ENCODE data around the gene UBAP1. TPM values are rescaled to one million over a fixed set of nuclear protein-coding genes. Genes with fewer than 3 reads are reported as not detected.
"Not testable (repeated sequence)": the region's sequence is repeated elsewhere in the genome, so short reads cannot be mapped to it uniquely, and the experiment has no call there.

Gene UBAP1
- polyA plus RNA-seq, 1 of the 3 experiments (the other 2 are of a cell fraction): 26.3 TPM

GRCh38 chr9:34292552-34292951, 113.7 kb downstream of the UBAP1 start:
- CTCF ChIA-PET: interaction anchor here (1.0 kb wide), 1 partner anchor 218 kb away, joined by 3 read pairs; no protein-coding TSS in a partner anchor

GRCh38 chr9:34301064-34301463, 122.2 kb downstream of the UBAP1 start:
- H2AFZ ChIP-seq (ENCODE audit: low read depth); H3K4me3 ChIP-seq (ENCODE audit: low read depth in 2 of 2, low read length in 1 of 2); POLR2A ChIA-PET; DNase-seq; H3K27ac ChIP-seq (ENCODE audit: low read depth in 2 of 2, low read length in 1 of 2); H3K9me3 ChIP-seq; H3K36me3 ChIP-seq (replicated peaks in 1 of 2; ENCODE audit: control insufficient read depth in 1 of 2, insufficient read depth in 2 of 2, low read length in 1 of 2); H3K27me3 ChIP-seq (ENCODE audit: insufficient read depth); H3F3A ChIP-seq (replicated peaks; ENCODE audit: insufficient read depth); CTCF ChIA-PET; H3K9me2 ChIP-seq; H4K20me1 ChIP-seq (ENCODE audit: insufficient read depth); H3K79me2 ChIP-seq (ENCODE audit: insufficient read depth); H3K9ac ChIP-seq; H3K4me1 ChIP-seq (ENCODE audit: control insufficient read depth in 1 of 2, insufficient read depth in 2 of 2, low read depth in 1 of 2, low read length in 1 of 2); H3K4me2 ChIP-seq: not testable (repeated sequence)
- 92% methylated on average over 7 of the region's 7 CpGs for WGBS (ENCODE audit: low lambda C conversion rate)

More at GRCh38 chr9:34292552-34292951, 113.7 kb downstream of the UBAP1 start:
- no peaks in the 10 kb centered on the region for H3K9me3 ChIP-seq
- no peaks in the 10 kb centered on the region for H4K20me1 ChIP-seq (ENCODE audit: insufficient read depth)
- H3K4me1 ChIP-seq (ENCODE audit: control insufficient read depth in 1 of 2, insufficient read depth in 2 of 2, low read depth in 1 of 2, low read length in 1 of 2): no peaks in the 10 kb centered on the region
- H3K79me2 ChIP-seq (ENCODE audit: insufficient read depth): no peaks in the 10 kb centered on the region
- DNase-seq: no peak
- no peaks in the 10 kb centered on the region for H3K9me2 ChIP-seq
- POLR2A ChIA-PET: no interaction called here
- no peaks in the 10 kb centered on the region for H3F3A ChIP-seq (replicated peaks; ENCODE audit: insufficient read depth)
- H3K27me3 ChIP-seq (ENCODE audit: insufficient read depth): no peaks in the 10 kb centered on the region
- no peak overlapping the region for H3K27ac ChIP-seq (ENCODE audit: low read depth in 2 of 2, low read length in 1 of 2)
- H3K9ac ChIP-seq: no peak overlapping the region
- WGBS (ENCODE audit: low lambda C conversion rate): 53% methylated on average over 2 of the region's 2 CpGs
- H3K36me3 ChIP-seq (replicated peaks in 1 of 2; ENCODE audit: control insufficient read depth in 1 of 2, insufficient read depth in 2 of 2, low read length in 1 of 2): peaks cover 0 to 11% of the 10 kb centered on the region in 2 experiments
- no peak overlapping the region for H2AFZ ChIP-seq (ENCODE audit: low read depth)
- H3K4me3 ChIP-seq (ENCODE audit: low read depth in 2 of 2, low read length in 1 of 2): no peak overlapping the region
- H3K4me2 ChIP-seq: no peak overlapping the region
- TF ChIP-seq FOXJ3 (CRISPR knock-in tag; IDR thresholded peaks at IDR 0.05) (no peak), GABPA (IDR thresholded peaks at IDR 0.05; ENCODE audit: low read depth) (no peak), USF1 (IDR thresholded peaks at IDR 0.05; ENCODE audit: borderline replicate concordance, low read depth) (no peak), RFX5 (IDR thresholded peaks at IDR 0.05; ENCODE audit: low read length) (no peak), CTCF (IDR thresholded peaks at IDR 0.05) (no peak), NFIC (IDR thresholded peaks at IDR 0.05; ENCODE audit: borderline replicate concordance) (no peak), MAX (IDR thresholded peaks at IDR 0.05; ENCODE audit: low read depth) (no peak), MXI1 (IDR thresholded peaks at IDR 0.05; ENCODE audit: low read depth, low read length) (no peak), RXRA (IDR thresholded peaks at IDR 0.05; ENCODE audit: borderline replicate concordance, low read depth) (no peak), ELF1 (IDR thresholded peaks at IDR 0.05) (no peak), NRF1 (IDR thresholded peaks at IDR 0.05; ENCODE audit: low read depth, low read length) (no peak), TCF12 (IDR thresholded peaks at IDR 0.05) (no peak), PBX3 (IDR thresholded peaks at IDR 0.05) (no peak), EZH2phosphoT487 (IDR thresholded peaks at IDR 0.05; ENCODE audit: borderline replicate concordance, low read depth) (no peak), MEF2A (IDR thresholded peaks at IDR 0.05; ENCODE audit: borderline replicate concordance, low read depth) (no peak), IRF3 (IDR thresholded peaks at IDR 0.05; ENCODE audit: low read depth, low read length) (no peak), CHD2 (IDR thresholded peaks at IDR 0.05; ENCODE audit: low read length, partially characterized antibody) (no peak), TEAD4 (IDR thresholded peaks at IDR 0.05; ENCODE audit: borderline replicate concordance, insufficient read depth) (no peak)

Measured in SK-N-SH (cell line).